ENCODE measurements around the gene PCCA.

GRCh38 chr13:100148422-100148821 lies 59.5 kb downstream of the PCCA start:
- TF ChIP-seq POLR2A (IDR thresholded peaks at IDR 0.05) (no peak), CTCF (IDR thresholded peaks at IDR 0.05) (no peak)

Data from tibial nerve (tissue), 3 donors.